Osteoblast (primary cell): ENCODE measurements around the gene DOP1A. TPM values are rescaled to one million over a fixed set of nuclear protein-coding genes. Genes with fewer than 3 reads are reported as not detected.

Experiments
- DNase-seq: peaks from one replicate; pipeline ENCODE4 v3.0.0; 2011; ENCODE audit warnings: low spot score, mixed read lengths; ENCODE audit not compliant: insufficient read length; ENCODE audit errors: missing footprints
- H2AFZ ChIP-seq: 2 replicates; pipeline ENCODE4 v1.6.0; 2011; ENCODE audit warnings: mild to moderate bottlenecking, low read length
- H3K27ac ChIP-seq: 2 replicates; pipeline ENCODE4 v1.5.1; 2011; ENCODE audit warnings: mild to moderate bottlenecking, low read depth, low read length, moderate library complexity
- H3K27me3 ChIP-seq: 2 replicates; pipeline ENCODE4 v1.6.0; 2012; ENCODE audit warnings: mild to moderate bottlenecking, control low read depth, inconsistent platforms, low read length, moderate library complexity; ENCODE audit not compliant: insufficient read depth
- H3K36me3 ChIP-seq: 2 replicates; pipeline ENCODE4 v1.5.1; 2011; ENCODE audit warnings: mild to moderate bottlenecking, low read length, control low read depth, moderate library complexity; ENCODE audit not compliant: insufficient read depth
- H3K4me1 ChIP-seq: 2 replicates; pipeline ENCODE4 v1.5.1; 2011; ENCODE audit warnings: mild to moderate bottlenecking, low read length, control low read depth, moderate library complexity; ENCODE audit not compliant: insufficient read depth
- H3K4me2 ChIP-seq: 2 replicates; pipeline ENCODE4 v1.6.0; 2011; ENCODE audit warnings: mild to moderate bottlenecking, low read length; ENCODE audit not compliant: insufficient read depth
- H3K4me3 ChIP-seq: fragments of 200-600 bp; sonication (generic); 3 replicates; pipeline ENCODE4 v1.5.1; 2012; ENCODE audit warnings: mild to moderate bottlenecking, low read length, inconsistent platforms; ENCODE audit not compliant: insufficient read depth
- H3K79me2 ChIP-seq: 2 replicates; pipeline ENCODE4 v1.6.0; 2012; ENCODE audit warnings: mild to moderate bottlenecking, low read length, control low read depth, inconsistent platforms; ENCODE audit not compliant: insufficient read depth
- H3K9me3 ChIP-seq: 2 replicates; pipeline ENCODE4 v1.5.1; 2011; ENCODE audit warnings: low read depth, low read length, control low read depth
- H4K20me1 ChIP-seq: 2 replicates; pipeline ENCODE4 v1.6.0; 2012; ENCODE audit warnings: mild to moderate bottlenecking, low read length, control low read depth; ENCODE audit not compliant: insufficient read depth
- CTCF ChIP-seq: IDR thresholded peaks from 2 replicates; pipeline ENCODE4 v1.5.1; 2011; ENCODE audit warnings: mild to moderate bottlenecking, low read depth, low read length, moderate library complexity; ENCODE audit errors: extremely low read depth
- total RNA-seq: library from RNA; depleted of rRNA; stranded (reverse); fragments of >200 nt; gene quantifications from 2 replicates; pipeline ENCODE4 v1.2.3, GENCODE V29; 2012

The DOP1A gene
- total RNA-seq, 1 donor: 45.2 TPM

- Histone ChIP-seq H2AFZ (peak overlapping the region; percentile 85), H3K4me3 (peak overlapping the region; percentile 29), H3K79me2 (no peaks in the 10 kb centered on the region), H3K27me3 (no peaks in the 10 kb centered on the region), H4K20me1 (no peaks in the 10 kb centered on the region), H3K4me2 (peak overlapping the region; percentile 75), H3K36me3 (no peaks in the 10 kb centered on the region), H3K4me1 (peaks cover 22% of the 10 kb centered on the region), H3K9me3 (no peaks in the 10 kb centered on the region), H3K27ac (peak overlapping the region; percentile 93)
- TF ChIP-seq CTCF: peak; percentile 95
- peak; percentile 17 for DNase-seq
These were observed 147.9 kb downstream of the DOP1A start for GRCh38 chr6:83215131-83216047.

DNA sequence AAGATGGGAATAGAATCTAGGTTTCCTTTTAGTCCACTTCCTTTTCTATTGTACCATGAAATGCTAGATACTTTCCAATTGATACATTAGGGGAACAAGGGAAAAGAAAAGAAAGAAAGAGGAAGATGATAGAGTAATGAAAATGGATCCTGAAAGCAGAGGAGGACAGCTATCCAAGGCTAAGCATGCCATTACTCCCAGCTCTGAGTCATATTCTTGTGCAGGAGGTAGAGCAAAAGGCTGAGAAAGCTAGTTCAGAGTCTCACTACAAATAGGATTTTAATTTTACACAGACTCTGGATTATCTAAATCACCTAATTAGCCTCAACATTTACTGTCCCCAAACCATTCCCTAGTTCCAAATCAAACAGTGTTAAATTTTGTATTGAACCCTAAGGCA lies 149.3 kb downstream of the DOP1A start:
- Histone ChIP-seq H3K27me3 (no peaks in the 10 kb centered on the region), H3K4me2 (no peak overlapping the region), H3K79me2 (no peaks in the 10 kb centered on the region), H3K27ac (peak overlapping the region; percentile 93), H3K4me1 (peaks cover 22% of the 10 kb centered on the region), H3K36me3 (no peaks in the 10 kb centered on the region), H3K9me3 (no peaks in the 10 kb centered on the region), H2AFZ (peak overlapping the region; percentile 8), H4K20me1 (no peaks in the 10 kb centered on the region), H3K4me3 (no peak overlapping the region)
- no peak for TF ChIP-seq CTCF
- DNase-seq: no peak

Other genes starting within 250 kb of the DOP1A start
- 8.3 and 9.7 TPM in 2 replicates for gene UBE3D, start 1.8 kb upstream of the DOP1A start, total RNA-seq
- 85.5 and 93.0 TPM in 2 replicates for gene PGM3, start 125.6 kb downstream of the DOP1A start, total RNA-seq
- 5.4 and 6.5 TPM in 2 replicates for gene RWDD2A, start 125.7 kb downstream of the DOP1A start, total RNA-seq